ENCODE results near the gene DIS3L2.

Gene DIS3L2

GRCh38 chr2:232342635-232343565, 381.4 kb downstream of the DIS3L2 start:
- H2AFZ ChIP-seq (ENCODE audit: low read depth, low read length), result no peak overlapping the region
- no peak overlapping the region for H3K4me2 ChIP-seq (ENCODE audit: low read length)
- no peak overlapping the region for H3K27ac ChIP-seq (ENCODE audit: low read length)
- H3K9ac ChIP-seq (ENCODE audit: low read length), result no peak overlapping the region
- H3K4me3 ChIP-seq (ENCODE audit: low read length), result no peak overlapping the region
- H3K27me3 ChIP-seq (ENCODE audit: low read depth, low read length), result no peaks in the 10 kb centered on the region
- no peaks in the 10 kb centered on the region for H3K79me2 ChIP-seq (ENCODE audit: low read length)
- H4K20me1 ChIP-seq (ENCODE audit: insufficient read depth, low read length), result no peaks in the 10 kb centered on the region
- no peaks in the 10 kb centered on the region for H3K4me1 ChIP-seq (ENCODE audit: low read length)
- no peaks in the 10 kb centered on the region for H3K36me3 ChIP-seq (replicated peaks; ENCODE audit: low read depth, low read length)
- H3K9me3 ChIP-seq (ENCODE audit: insufficient read depth, low read length), result no peaks in the 10 kb centered on the region
- no peak for TF ChIP-seq EZH2phosphoT487 (IDR thresholded peaks at IDR 0.05; ENCODE audit: low read depth)
- TF ChIP-seq, protein P1, sequence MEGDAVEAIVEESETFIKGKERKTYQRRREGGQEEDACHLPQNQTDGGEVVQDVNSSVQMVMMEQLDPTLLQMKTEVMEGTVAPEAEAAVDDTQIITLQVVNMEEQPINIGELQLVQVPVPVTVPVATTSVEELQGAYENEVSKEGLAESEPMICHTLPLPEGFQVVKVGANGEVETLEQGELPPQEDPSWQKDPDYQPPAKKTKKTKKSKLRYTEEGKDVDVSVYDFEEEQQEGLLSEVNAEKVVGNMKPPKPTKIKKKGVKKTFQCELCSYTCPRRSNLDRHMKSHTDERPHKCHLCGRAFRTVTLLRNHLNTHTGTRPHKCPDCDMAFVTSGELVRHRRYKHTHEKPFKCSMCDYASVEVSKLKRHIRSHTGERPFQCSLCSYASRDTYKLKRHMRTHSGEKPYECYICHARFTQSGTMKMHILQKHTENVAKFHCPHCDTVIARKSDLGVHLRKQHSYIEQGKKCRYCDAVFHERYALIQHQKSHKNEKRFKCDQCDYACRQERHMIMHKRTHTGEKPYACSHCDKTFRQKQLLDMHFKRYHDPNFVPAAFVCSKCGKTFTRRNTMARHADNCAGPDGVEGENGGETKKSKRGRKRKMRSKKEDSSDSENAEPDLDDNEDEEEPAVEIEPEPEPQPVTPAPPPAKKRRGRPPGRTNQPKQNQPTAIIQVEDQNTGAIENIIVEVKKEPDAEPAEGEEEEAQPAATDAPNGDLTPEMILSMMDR (IDR thresholded peaks at IDR 0.05; ENCODE audit: low read depth, low read length), result no peak

- no peak overlapping the region for H2AFZ ChIP-seq (ENCODE audit: low read depth, low read length)
- no peaks in the 10 kb centered on the region for H3K4me1 ChIP-seq (ENCODE audit: low read length)
- H3K9me3 ChIP-seq (ENCODE audit: insufficient read depth, low read length), result no peaks in the 10 kb centered on the region
- no peaks in the 10 kb centered on the region for H4K20me1 ChIP-seq (ENCODE audit: insufficient read depth, low read length)
- no peak overlapping the region for H3K27ac ChIP-seq (ENCODE audit: low read length)
- H3K4me2 ChIP-seq (ENCODE audit: low read length), result no peak overlapping the region
- TF ChIP-seq, protein P1 (IDR thresholded peaks at IDR 0.05; ENCODE audit: low read depth, low read length), result no peak
- H3K36me3 ChIP-seq (replicated peaks; ENCODE audit: low read depth, low read length), result no peaks in the 10 kb centered on the region
- no peak overlapping the region for H3K4me3 ChIP-seq (ENCODE audit: low read length)
- no peaks in the 10 kb centered on the region for H3K79me2 ChIP-seq (ENCODE audit: low read length)
- no peaks in the 10 kb centered on the region for H3K27me3 ChIP-seq (ENCODE audit: low read depth, low read length)
- no peak overlapping the region for H3K9ac ChIP-seq (ENCODE audit: low read length)
These were observed 382.3 kb downstream of the DIS3L2 start for GRCh38 chr2:232343821-232344220.

DNA sequence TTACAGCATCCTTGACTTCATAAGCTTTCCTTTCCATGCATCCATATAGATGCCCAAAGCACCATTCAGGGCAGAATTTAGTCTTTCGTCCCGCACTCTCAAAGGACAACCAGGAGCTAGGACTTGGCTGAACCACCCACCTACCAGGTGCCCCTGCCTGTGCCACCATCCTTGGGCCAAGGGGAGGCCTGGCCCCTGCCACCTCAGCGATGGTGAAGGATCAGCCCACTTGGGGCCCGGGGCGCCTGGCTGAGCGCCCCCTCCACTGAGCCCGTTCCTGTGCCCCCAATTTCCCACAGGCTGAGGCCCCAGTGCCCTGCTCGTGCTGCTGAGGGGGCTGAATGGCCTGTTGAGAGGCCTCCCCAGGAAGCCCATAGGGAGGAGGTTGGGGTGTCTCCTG, 383.7 kb downstream of the DIS3L2 start:
- no peaks in the 10 kb centered on the region for H3K27me3 ChIP-seq (ENCODE audit: low read depth, low read length)
- no peak overlapping the region for H3K9ac ChIP-seq (ENCODE audit: low read length)
- no peak overlapping the region for H3K4me3 ChIP-seq (ENCODE audit: low read length)
- no peak overlapping the region for H3K4me2 ChIP-seq (ENCODE audit: low read length)
- H4K20me1 ChIP-seq (ENCODE audit: insufficient read depth, low read length), result no peaks in the 10 kb centered on the region
- H3K4me1 ChIP-seq (ENCODE audit: low read length), result no peaks in the 10 kb centered on the region
- H3K36me3 ChIP-seq (replicated peaks; ENCODE audit: low read depth, low read length), result no peaks in the 10 kb centered on the region
- no peaks in the 10 kb centered on the region for H3K9me3 ChIP-seq (ENCODE audit: insufficient read depth, low read length)
- no peak overlapping the region for H3K27ac ChIP-seq (ENCODE audit: low read length)
- no peak overlapping the region for H2AFZ ChIP-seq (ENCODE audit: low read depth, low read length)
- no peak for TF ChIP-seq EZH2phosphoT487 (IDR thresholded peaks at IDR 0.05; ENCODE audit: low read depth)
- TF ChIP-seq, protein P1 (IDR thresholded peaks at IDR 0.05; ENCODE audit: low read depth, low read length), result no peak
- no peaks in the 10 kb centered on the region for H3K79me2 ChIP-seq (ENCODE audit: low read length)

DNA sequence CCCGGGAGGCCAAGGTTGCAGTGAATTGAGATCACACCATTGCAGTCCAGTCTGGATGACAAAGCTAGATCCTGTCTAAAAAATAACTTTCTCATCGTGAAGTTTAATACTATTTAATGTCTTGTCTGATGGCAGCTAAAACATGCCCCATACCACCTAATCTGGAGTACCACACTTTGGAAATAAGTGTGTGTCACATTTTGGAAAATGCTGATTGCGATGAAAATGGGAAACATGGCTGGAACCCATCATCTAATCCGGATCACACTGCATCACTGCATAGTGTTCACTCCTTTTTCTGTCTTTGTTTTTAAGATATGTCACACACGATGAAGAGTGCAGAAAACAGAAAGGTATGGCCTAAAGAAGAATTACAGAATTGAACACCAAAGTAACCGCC, 385.9 kb downstream of the DIS3L2 start:
- no peaks in the 10 kb centered on the region for H3K79me2 ChIP-seq (ENCODE audit: low read length)
- TF ChIP-seq, protein P1 (IDR thresholded peaks at IDR 0.05; ENCODE audit: low read depth, low read length), result no peak
- H3K36me3 ChIP-seq (replicated peaks; ENCODE audit: low read depth, low read length), result no peaks in the 10 kb centered on the region
- H3K27ac ChIP-seq (ENCODE audit: low read length), result no peak overlapping the region
- no peak overlapping the region for H3K4me3 ChIP-seq (ENCODE audit: low read length)
- H3K4me2 ChIP-seq (ENCODE audit: low read length), result no peak overlapping the region
- no peaks in the 10 kb centered on the region for H3K27me3 ChIP-seq (ENCODE audit: low read depth, low read length)
- H3K9me3 ChIP-seq (ENCODE audit: insufficient read depth, low read length), result no peaks in the 10 kb centered on the region
- H4K20me1 ChIP-seq (ENCODE audit: insufficient read depth, low read length), result no peaks in the 10 kb centered on the region
- no peak overlapping the region for H2AFZ ChIP-seq (ENCODE audit: low read depth, low read length)
- no peak overlapping the region for H3K9ac ChIP-seq (ENCODE audit: low read length)
- no peaks in the 10 kb centered on the region for H3K4me1 ChIP-seq (ENCODE audit: low read length)

Data from OCI-LY3 (cell line).